NCI-H226 (cell line): ENCODE results near the gene RNU6-1.

Experiments used
- DNase-seq: peaks from one replicate; pipeline ENCODE4 v3.0.0-alpha.2; 2015

RNU6-1 gene

DNA sequence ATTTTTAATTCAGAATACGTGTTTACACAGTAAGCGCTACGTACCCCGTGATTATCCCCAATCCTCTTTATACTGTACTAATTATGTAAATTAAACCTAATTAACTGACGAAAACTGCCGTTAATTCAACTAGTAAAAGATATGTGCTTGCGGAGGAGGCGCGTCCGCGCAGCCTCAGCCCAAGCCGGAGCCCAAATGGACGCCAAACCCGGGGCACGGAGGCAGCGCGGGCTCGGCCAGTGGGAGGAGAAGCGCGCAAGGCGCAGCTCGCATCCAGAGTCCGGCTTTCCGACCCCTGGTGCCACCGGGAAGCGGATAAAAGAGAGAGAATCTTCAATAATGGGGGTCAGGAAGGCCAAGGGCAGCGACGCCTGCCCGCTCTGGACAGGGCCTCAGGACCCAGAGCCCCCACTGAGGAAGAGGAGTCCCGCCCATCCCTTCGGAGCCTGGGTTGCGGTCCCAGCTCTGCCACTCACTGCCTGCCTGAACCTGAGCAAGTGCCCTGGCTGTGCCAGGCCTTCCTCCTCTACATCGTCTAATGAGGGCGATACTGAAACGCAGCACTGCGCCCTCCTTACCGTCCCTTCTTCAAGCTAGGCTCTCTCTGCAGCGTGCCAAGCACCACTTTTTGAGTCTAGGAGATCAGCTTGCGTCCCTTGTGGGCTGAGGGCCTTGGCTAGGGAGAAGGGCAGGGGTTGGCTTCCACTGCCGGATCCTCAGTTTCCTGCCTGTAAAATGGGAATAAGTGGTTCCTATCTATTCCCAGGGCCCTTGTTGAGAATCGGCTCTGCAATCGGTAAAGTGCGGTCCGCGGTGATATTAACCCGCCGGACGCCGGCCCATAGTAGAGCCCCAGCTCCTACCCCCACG is 19.5 kb downstream of the RNU6-1 start:
- DNase-seq, result no peak

DNA sequence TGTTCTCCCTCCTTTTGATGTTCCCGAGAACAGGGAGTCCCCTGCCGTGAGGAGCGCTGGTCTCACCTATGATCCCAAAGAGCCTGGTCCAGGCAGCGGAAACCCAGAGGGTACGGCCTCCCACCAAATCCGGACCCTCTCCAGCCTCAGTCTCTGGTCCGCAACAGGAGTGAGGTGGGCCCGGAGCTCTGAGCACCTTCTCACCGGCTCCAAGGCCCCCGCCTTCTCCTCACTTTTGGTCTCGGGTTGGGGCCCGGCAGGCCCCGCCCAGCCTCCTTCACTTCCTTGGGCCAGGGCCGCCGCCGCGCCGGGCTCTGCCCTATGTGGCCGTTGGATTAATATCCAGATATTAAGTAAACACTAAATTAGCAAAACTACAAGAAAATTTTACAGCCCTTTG is 20.2 kb downstream of the RNU6-1 start:
- no peak for DNase-seq

DNA sequence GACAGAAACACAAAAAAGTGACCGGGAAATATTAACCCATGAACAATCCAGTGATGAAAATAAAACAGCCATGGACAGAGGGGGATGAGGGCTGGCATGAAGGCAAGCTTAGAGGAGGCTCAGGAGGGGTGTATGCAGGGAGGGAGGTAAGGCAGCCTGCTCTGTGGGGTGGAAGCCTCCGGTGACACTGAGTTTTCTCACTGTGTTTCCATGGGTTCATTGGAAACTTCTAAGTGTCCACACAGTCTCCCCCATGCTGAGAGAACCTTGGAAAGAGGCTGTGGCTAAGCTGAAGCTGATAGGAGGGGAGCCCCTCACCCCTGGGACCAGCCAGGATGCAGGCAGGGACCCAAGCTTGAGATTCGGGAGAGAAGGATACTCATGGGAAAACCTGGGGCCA is 21.4 kb downstream of the RNU6-1 start:
- DNase-seq, result no peak

DNA sequence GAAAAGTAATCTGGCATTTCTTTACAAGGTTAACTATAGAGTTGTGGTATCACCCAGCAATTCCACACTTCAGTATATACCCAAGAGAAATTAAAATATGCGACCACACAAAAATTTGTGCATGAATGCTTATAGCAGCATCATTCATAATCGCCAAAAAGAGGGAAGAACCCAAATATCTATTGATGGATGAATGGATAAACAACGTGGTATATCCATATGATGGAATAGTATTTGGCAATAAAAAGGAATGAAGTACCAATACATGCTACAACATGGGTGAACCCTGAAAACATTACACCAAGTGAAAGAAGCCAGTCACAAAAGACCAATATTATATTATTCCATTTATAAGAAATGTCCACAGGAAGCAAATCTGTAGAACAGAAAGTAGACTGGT is 23.2 kb downstream of the RNU6-1 start:
- DNase-seq, result no peak

DNA sequence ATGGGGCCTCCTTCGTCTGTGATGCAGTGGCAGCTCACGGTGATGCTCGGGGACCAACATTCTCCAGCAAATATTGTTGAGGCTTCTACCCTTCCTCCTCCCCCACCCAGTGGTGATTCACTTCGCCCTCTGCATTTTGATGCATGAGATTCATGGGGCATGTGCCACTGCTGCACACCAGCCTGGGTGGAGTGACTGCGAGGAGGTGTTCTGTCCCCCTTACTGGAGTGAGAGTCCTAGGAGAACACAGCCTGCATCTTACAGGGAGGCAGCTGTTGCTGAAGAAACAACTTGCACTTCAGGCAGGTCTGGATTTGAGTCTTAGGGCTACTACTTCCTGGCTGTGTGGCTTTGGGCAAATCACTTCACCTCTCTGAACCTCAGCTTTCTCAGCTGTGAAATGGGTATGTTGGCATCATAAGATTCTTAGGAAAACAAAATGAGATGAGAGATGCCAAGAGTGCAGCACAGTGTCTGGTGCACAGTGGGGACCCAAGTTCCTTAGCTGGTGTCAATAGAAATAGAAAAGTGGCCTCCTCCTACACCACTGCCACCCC is 24.7 kb downstream of the RNU6-1 start:
- no peak for DNase-seq

DNA sequence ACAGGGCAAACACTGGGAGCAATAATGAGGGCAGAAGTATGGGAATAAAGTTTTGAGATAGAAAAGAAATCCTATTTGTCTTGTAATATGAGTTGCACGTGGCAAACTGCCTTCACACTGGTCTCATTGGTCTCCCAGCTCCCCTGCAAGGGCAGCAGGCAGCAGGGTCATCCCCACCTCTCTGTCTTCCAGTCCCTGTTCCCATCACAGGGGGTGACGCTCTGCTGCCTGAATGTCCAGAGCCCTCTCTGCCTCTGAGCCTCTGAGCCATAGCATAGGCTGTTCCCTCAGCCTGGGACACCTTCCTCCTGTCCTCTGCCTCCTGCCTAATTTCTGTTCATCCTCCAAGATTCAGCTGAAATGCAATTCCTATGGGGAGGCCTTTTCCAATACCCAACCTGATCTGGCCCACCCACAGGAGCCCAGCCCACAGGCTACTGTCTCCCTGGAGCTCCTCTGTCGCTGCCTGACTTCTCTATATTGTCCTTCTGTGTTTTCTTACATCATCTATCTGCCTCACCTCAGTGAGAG is 26.7 kb downstream of the RNU6-1 start:
- DNase-seq, result no peak

DNA sequence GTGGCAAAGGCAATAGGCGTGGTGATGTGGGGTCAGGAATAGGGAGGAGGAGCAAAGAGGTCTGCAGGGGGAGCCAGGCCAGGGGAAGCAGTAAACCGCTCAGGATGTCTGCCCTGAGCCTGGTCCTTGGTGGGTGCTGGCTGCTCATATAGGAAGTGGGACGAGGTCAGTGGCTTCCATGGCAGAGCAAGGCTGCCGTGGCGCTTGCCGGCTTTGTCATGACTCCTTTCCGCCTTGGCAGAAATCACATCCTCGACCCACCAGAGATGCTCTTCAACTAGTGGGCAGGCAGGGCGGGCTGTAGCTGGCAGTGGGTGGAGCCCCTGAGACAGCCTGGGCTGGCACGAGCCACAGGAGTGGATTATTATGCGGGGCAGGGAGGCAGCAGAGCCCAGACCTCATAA is 27.6 kb downstream of the RNU6-1 start:
- DNase-seq, result no peak

DNA sequence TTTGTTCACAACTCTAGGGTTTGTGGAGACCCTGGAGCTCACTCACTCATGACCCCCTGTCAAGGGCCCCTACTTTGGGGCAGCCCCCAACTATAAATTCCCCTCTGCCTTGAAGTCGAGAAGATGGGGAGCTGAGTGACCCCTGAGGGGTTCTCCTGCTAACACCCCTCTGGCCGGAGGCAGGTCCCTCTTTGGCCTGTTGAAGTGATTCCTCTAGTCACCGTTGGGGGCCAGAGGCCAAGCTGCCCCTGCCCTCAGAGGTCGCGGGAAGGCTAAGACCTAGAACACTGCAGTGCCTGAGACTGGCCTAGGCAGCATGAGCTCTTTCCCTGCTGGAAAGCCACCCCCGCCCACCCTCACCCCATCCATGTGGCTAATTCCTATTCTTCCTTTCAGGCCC is 30.0 kb downstream of the RNU6-1 start:
- no peak for DNase-seq

DNA sequence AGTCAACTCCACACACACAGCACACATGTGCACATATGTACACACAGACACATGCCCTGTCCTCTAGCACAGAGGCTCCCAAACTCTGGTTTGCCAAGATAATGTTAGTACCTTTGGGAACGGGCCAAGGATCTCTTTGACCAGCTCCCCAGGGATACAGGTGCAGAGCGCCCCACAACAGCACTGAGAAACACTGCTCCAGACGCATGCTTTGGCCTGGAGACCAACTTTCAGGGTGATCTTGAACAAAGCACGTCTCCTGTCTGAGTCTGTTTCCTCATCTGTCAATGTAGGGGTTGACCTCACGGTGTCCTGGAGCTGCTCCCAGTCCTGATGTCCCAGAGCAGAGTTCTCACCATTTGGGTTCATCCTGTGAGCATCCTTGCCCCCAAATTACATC is 30.4 kb downstream of the RNU6-1 start:
- no peak for DNase-seq

DNA sequence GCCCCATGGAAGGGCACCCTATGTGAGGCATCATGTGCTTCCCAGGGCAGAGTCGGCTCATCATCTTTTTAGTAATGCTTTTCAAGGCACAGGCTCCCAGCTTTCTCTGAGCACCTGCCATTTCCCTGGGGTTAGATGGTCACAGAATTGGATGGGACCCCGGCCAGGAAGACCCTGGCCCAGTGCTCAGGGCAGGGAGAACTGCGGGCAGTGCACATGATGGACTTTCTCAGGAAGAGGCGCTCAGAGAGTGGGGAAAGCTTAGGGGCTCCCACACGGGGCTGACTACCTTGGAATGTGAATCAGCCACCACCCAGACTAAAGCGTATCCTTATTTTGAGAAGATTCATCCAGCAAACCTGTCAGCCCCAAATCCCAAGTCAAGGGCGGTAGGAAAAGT is 31.0 kb downstream of the RNU6-1 start:
- no peak for DNase-seq

DNA sequence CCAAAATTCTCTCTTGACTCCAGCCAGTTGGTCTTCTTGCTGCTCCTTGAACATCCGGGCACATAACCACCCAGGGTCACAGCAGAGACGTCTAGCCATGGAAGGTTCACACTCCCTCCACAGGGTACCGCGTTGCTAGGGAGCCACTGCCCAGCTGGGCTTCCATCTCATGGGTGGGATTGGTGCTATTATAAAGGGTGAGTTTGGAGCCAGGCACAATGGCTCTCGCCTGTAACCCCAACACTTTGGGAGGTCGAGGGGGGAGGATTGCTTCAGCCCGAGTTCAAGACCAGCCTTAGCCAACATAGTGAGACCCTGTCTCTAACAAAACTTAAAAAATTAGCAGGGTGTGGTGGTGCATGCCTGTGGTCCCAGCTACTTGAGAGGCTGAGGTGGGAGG is 32.0 kb downstream of the RNU6-1 start:
- no peak for DNase-seq

DNA sequence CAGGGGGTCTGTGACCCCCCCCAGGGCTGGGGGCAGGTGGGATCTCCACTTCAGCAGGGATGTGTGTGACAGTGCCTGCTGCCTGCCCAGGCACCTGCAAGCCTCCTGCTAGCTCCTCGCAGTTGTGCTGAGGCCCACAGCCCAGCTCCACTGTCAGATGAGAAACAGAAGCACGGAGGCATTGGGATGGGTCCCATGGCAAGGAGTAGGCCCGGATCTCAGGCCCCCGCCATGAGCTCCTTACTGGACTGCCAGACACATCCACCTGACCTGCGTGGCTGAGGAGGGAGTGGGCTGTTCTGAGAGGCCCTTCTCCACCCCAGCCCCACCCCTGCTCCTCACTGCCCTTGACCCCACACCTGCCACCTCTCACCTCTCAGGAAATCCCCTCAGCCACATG is 32.7 kb downstream of the RNU6-1 start:
- DNase-seq, result no peak

DNA sequence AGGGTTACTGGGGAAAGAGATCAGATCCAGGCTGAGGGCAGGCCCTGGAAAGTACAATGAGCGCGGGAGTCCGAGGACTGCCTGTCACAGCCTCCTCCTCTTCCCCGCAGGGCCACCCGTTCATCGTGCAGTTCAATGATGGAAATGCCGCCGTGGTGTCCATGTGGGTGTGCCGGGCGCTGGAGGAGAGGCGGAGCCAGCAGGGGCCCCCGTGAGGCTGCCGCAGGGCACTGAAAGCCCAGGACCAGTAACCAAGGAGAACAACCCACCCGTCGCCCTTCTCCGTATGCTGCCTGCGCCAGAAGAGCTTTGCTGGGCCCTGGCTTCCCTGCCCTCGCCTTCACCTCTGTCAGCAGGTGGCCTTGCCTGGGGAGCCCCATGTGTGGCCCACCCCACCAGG is 33.3 kb downstream of the RNU6-1 start:
- no peak for DNase-seq

DNA sequence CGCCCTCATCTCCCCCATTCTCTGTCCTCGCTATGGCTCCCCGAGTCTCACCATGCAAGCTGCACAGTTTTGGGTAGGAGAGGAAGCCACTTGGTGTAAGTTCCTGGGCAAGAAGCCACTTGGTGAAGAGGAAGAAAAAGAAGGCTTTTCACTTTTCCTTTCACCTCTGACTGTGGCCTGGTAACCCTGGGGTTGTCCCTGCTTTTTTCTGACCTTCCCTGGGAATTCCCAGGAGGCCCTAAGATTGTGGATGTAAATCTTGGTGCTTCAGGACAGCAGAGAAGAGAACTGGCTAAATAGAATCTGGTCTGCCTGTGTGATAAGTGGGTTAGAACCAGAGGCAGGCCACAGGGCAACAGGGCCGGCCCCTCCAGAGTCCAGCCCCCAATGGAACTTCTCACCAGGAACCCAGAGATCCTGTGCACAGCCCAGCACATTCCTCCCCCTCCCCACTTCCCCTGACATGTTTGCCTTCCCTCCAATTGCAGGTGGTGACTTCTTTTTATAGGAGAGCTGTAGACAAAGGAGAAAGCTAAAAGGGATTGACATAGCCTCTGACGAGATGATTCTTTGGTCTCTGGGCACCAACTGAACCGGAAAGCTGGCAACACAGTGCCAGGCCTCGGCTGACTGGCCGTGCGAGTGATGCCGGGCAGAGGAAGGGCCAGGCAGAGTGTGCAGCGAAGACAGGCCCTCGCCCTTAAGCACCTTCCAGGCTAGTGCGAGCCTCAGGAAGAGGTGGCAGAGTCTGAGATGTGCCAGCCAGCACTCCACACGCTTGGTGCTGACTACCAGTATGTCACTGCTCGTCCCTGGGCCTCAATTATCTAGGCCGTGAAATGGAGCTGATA is 34.0 kb downstream of the RNU6-1 start:
- DNase-seq, result no peak

DNA sequence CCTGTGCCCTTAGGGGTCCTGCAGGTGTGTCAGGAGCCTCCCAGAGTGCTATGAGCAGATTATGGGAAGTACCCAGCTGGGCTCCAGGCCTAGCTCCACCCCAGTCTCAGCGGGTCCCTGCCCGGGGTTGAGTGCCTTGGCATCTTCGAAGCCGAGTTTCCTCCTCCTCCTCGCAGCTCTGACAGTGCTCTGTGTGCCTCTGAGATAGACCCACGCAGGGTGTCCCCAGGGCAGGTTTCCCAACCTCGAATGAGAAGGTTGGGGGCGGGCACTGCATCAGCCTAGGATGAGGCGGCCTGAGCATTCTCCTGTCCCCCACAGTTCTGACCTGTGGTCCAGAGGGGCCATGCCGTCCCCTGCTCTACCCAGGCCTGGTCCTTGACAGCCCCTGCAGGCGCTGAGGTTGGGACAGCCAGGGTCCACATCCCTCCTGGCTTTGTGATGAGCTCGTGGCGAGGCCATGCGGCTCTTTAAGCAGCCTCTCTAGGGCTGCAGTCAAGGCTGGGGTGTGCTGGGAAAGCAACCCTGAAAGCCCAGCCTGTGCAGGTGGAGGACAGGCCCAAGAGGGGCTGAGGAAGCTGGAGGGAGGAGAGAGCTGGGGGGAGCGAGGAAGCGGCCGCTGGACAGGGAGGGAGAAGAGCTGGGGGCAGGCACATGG is 34.7 kb downstream of the RNU6-1 start:
- DNase-seq, result no peak

DNA sequence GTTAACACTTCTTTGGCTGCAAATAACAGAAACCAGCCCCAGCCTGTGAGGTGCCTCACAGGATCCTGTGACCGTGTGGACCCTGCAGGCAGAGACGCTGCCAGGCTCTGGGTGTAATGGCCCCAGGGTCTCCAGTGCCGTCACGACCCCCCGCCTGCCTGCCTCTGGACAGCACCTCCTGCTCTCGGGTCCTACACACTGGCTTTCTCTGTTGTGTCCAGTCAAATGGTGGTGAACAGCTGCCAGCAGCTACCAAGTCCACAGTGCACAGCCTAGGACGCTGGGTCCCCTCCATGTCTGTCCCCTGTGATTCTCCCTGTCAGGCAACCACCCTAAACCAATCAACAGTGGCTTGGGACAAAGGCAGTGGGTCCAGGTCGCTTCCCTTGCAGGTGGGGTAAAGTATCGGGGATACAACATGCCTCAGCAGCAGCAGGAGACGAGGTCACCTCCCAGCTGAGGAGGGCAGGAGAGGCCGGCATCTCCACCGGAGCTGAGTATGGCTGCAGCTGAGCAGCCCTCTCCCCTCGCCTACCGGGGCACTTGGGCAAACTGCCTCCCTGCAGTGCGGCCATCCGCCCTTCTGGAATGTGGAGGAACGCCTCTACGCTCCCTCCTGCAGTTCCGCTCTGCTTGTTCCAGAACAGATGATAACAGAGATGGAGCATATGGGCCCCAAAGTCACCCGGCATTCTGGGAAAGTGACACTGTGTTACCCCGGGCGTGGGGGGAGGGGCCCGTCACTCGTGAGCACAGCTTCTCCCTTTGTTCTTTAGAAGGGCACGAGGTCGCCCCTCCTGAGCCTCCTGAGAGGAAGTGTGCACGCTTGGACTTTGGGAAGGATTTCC is 35.6 kb downstream of the RNU6-1 start:
- DNase-seq, result no peak

DNA sequence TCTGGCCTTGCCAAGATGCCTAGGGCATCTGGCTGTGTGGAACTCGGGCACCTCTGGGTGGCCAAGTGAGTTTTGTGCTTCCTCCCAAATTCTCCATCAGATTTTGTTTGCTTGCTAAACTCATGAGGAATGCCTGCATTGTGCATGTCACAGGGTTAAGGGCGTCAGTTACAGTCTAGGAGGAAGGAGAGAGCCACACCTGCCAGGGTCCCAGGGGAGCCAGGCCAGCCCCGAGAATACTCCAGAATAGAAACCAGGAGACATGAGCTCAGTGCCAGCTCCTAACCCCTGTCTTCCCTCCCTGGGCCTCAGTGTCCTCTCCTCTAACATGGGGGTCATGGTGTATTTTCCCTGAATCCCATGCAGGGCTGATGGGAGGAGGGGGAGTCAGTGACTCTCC is 36.5 kb downstream of the RNU6-1 start:
- DNase-seq, result no peak

DNA sequence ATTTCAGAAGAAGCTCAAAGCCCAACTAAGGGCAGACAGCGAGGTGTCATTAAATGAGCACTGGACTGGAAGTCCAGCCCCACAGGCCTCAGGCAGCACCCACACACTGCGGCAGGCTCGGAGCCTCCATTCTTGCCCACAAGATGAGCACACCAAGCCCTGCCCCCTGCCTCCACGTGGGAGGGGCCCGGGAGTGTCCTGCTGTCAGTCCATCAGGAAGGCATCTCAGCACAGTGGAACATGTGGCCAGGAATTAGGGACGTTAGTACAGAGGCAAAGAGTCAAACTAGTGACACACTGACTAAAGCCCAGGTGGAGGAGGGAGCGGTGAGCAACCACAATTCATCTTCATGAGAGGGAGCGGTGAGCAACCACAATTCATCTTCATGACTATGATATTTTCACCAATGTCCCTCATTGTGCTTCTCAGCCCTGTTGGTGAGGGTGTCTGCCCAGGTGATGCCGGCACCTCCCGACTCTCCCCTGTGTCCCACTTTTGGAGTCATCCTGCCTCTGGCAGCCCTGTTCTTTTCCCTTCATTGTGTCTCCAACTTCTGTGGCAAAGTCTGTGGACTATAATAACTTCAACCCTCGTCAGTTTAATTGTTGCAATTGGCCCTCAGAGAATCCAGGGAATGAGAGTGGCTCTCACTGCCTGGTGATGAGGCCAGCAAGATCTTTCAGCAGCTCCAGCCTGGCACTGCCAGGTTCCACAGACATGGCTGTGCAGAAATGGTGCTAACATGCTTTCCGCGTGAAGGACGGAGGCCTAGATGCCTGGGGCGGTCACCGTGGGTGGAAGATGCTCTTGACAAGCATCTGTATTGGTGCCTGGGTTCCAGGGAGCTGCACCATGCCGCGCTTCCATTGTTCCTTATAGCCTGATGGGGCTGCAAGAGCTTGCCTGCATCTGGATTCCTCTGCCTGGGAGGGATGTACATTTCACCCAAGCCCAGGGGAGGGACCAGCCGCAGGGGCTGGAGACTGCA is 37.6 kb downstream of the RNU6-1 start:
- no peak for DNase-seq

DNA sequence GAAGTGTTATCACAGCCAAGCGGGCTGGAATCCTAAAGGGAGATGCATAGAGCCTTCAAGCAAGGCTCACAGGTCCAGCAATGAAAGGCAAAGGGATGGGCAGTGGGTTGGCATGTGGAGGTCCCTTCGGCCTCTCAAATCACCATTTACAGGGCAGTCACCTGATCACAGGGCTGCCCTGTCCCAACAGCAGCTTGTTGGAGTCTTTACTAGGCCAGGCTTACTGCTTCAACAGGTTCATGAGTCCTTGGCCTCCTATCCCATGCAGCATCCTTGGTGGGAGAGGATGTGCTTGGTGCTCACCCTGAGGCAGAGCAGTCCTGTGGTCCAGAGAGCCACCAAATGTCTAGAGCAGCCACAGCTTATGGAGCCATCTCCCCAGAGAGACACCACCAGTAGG is 38.7 kb downstream of the RNU6-1 start:
- no peak for DNase-seq

DNA sequence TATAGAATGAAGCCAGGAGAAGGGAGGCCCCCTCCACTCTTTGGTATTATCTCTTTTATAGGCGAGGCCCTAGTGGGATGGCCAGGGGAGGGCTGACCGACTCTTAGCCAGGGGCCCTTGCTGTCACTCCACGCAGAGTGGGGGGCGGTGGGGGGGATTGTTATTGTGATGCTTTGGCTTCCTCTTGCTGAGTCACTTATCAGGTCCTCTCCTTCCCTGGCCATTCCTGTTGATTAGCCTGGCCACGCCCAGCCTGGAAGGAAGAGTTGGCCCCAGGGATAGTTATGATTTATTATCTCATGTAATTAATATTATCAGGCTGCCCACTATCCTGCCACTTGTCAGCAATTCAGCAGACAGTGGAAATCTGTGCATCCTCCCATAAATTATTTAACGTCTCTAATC is 40.0 kb downstream of the RNU6-1 start:
- DNase-seq, result peak; percentile 48
